GM06990 (cell line): ENCODE data around the gene INTS1.

Source experiments
- DNase-seq: peaks from one replicate; pipeline ENCODE4 v3.0.0-alpha.2; 2011; ENCODE audit not compliant: insufficient read length; ENCODE audit errors: extremely low read depth
- H3K27me3 ChIP-seq: replicated peaks from 2 replicates; pipeline ENCODE4 v1.6.0; 2011; ENCODE audit warnings: low read length; ENCODE audit not compliant: control insufficient read depth, insufficient read depth
- H3K36me3 ChIP-seq: 2 replicates; pipeline ENCODE4 v1.5.1; 2011; ENCODE audit warnings: low read length; ENCODE audit not compliant: control insufficient read depth, insufficient read depth
- H3K4me3 ChIP-seq: replicated peaks from 2 replicates; pipeline ENCODE4 v1.5.1; 2011; ENCODE audit warnings: low read depth, mild to moderate bottlenecking, control low read depth, low read length
- TF ChIP-seq, protein P1 (sequence below): IDR thresholded peaks from 2 replicates; pipeline ENCODE4 v1.5.1; 2011; ENCODE audit warnings: low read length, control low read depth, mild to moderate bottlenecking, inconsistent platforms; ENCODE audit not compliant: insufficient read depth, poor library complexity, severe bottlenecking

Gene INTS1

GRCh38 chr7:1426474-1426873, 77.7 kb downstream of the INTS1 start:
- Histone ChIP-seq H3K27me3 (no peaks in the 10 kb centered on the region), H3K4me3 (no peak overlapping the region), H3K36me3 (no peaks in the 10 kb centered on the region)
- DNase-seq = no peak
- TF ChIP-seq, protein P1, sequence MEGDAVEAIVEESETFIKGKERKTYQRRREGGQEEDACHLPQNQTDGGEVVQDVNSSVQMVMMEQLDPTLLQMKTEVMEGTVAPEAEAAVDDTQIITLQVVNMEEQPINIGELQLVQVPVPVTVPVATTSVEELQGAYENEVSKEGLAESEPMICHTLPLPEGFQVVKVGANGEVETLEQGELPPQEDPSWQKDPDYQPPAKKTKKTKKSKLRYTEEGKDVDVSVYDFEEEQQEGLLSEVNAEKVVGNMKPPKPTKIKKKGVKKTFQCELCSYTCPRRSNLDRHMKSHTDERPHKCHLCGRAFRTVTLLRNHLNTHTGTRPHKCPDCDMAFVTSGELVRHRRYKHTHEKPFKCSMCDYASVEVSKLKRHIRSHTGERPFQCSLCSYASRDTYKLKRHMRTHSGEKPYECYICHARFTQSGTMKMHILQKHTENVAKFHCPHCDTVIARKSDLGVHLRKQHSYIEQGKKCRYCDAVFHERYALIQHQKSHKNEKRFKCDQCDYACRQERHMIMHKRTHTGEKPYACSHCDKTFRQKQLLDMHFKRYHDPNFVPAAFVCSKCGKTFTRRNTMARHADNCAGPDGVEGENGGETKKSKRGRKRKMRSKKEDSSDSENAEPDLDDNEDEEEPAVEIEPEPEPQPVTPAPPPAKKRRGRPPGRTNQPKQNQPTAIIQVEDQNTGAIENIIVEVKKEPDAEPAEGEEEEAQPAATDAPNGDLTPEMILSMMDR = no peak

DNA sequence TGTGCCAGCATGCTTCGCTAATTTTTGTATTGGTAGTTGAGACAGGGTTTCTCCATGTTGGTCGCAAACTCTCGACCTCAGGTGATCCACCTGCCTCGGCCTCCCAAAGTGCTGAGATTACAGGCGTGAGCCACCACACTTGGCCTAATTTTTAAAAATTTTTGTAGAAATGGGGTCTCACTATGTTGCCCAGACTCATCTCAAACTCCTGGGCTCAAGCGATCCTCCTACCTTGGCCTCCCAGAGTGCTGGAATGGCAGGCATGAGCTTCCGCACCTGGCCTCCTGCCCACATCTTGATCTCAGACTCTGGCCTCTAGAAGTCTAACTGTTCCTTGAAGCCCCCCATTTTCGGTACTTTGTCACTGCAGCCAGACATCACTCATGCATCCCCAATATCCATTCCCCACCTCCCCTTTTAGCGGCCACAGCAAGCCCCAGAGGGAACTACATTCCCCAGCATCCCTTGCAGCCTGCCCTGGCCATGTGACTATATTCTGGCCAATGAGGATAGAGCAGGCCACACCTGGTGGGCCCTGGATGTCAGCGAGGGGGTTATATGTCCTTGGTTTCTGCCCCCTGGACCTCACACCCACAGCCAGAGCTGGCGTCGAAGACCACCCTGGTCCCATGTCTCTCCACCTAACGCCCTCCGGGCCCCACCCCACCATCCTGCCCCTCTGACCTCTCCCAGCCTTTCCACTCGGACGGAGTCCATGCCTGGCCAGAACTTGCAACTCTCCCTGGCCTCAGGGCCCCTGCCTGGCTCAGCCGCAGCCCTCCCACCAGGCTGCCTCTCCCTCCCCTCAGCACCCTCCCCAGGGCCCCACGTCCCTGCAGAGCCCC, 78.7 kb downstream of the INTS1 start:
- H3K36me3 ChIP-seq = no peaks in the 10 kb centered on the region
- no peak for DNase-seq
- H3K4me3 ChIP-seq = no peak overlapping the region
- H3K27me3 ChIP-seq = no peaks in the 10 kb centered on the region
- TF ChIP-seq, protein P1 = no peak

GRCh38 chr7:1424041-1424440, 80.1 kb downstream of the INTS1 start:
- TF ChIP-seq, protein P1 = no peak
- DNase-seq = no peak
- H3K27me3 ChIP-seq = no peaks in the 10 kb centered on the region
- no peak overlapping the region for H3K4me3 ChIP-seq
- H3K36me3 ChIP-seq = no peaks in the 10 kb centered on the region

DNA sequence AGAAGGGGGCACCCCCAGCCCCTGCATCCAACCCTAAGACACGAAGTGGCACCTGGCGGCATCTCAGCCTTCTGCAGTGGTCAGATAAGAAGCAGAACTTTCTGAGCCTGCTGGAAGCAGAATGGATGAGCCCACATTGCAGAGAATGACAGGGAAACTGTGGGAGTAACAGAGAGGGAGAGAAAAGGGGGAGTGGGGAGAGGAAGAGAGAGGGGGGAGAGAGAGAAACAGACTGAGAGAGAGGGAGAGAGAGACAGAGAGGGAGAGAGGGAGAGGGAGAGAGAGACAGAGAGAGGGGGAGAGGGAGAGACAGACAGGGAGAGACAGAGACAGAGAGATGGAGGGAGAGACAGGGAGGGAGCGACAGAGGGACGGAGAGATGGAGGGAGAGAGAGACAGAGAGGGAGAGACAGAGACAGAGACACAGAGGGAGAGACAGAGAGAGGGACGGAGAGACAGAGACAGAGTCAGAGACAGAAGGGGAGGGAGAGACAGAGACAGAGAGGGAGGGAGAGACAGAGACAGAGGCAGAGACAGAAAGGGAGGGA, 80.9 kb downstream of the INTS1 start:
- Histone ChIP-seq H3K4me3 (no peak overlapping the region), H3K27me3 (no peaks in the 10 kb centered on the region), H3K36me3 (no peaks in the 10 kb centered on the region)
- DNase-seq = no peak
- TF ChIP-seq, protein P1 = no peak

DNA sequence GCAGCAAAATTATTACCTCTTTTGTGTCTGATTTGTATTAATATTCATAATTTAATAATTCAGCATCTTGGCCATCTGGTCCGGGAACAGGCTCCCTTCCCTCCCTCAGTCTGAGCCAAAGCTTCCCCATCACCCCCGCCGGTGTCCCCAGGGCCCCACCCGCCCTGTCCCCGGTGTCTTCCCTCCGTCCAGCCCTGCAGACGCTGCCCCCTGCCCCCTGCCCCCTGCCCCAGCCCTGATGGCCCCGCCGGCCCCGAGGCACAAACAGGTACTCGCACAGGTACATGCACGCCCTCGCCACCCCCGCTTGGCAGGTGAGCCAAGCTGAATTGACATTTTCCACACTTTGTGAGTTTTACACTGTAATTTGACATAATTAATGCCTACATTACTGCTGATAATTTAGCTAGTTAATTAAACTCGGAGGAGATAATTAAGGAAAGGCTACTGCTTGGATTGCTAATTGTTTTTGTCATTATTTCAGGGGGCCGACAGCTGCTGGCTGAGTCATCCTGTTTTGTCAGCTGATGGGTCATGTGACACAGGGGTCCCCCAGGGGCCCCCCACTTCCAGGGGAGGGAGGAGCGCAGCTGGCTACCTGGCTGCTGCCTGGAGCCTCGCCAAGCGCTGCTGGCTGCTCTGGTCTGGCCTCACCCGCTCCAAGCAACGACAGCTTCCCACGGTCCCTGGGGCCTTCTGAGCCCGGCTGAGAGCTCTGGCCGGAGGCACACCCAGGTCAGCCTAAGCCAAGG, 81.5 kb downstream of the INTS1 start:
- no peak overlapping the region for H3K4me3 ChIP-seq
- DNase-seq = no peak
- H3K27me3 ChIP-seq = no peaks in the 10 kb centered on the region
- no peaks in the 10 kb centered on the region for H3K36me3 ChIP-seq
- TF ChIP-seq, protein P1 = no peak
